Glomerular visceral epithelial cell (primary cell): ENCODE measurements around the gene MCF2L.

ENCODE experiments used
- DNase-seq: peaks from one replicate; pipeline ENCODE4 v3.0.0-alpha.2; 2016; ENCODE audit errors: extremely low spot score

MCF2L gene

GRCh38 chr13:113125506-113126264 lies 156.7 kb downstream of the MCF2L start:
- DNase-seq: no peak

GRCh38 chr13:113126265-113127150 lies 157.5 kb downstream of the MCF2L start:
- DNase-seq: no peak

GRCh38 chr13:113129480-113129879 lies 160.5 kb downstream of the MCF2L start:
- DNase-seq: no peak

GRCh38 chr13:113129921-113130750 lies 161.1 kb downstream of the MCF2L start:
- DNase-seq: no peak

- no peak for DNase-seq
Measured at GRCh38 chr13:113135281-113135760, 166.3 kb downstream of the MCF2L start.

- DNase-seq: no peak
Measured at GRCh38 chr13:113137691-113138298, 168.8 kb downstream of the MCF2L start.

- DNase-seq: no peak
Measured at GRCh38 chr13:113138792-113139551, 170.0 kb downstream of the MCF2L start.

- no peak for DNase-seq
Measured at GRCh38 chr13:113139577-113139976, 170.6 kb downstream of the MCF2L start.

- no peak for DNase-seq
Measured at GRCh38 chr13:113140677-113141600, 171.9 kb downstream of the MCF2L start.

- no peak for DNase-seq
Measured at GRCh38 chr13:113141601-113141970, 172.6 kb downstream of the MCF2L start.

- no peak for DNase-seq
Measured at GRCh38 chr13:113142876-113143275, 173.9 kb downstream of the MCF2L start.

- DNase-seq: no peak
Measured at GRCh38 chr13:113143466-113144254, 174.6 kb downstream of the MCF2L start.

- no peak for DNase-seq
Measured at GRCh38 chr13:113144255-113144629, 175.2 kb downstream of the MCF2L start.

- DNase-seq: no peak
Measured at GRCh38 chr13:113145496-113145895, 176.5 kb downstream of the MCF2L start.

- no peak for DNase-seq
Measured at GRCh38 chr13:113145911-113146598, 177.0 kb downstream of the MCF2L start.

- DNase-seq: no peak
Measured at GRCh38 chr13:113146750-113147149, 177.7 kb downstream of the MCF2L start.

GRCh38 chr13:113147206-113147605 lies 178.2 kb downstream of the MCF2L start:
- no peak for DNase-seq

GRCh38 chr13:113148407-113148806 lies 179.4 kb downstream of the MCF2L start:
- no peak for DNase-seq
